ENCODE data around the gene OR5B17. TPM values are rescaled to one million over a fixed set of nuclear protein-coding genes. Genes with fewer than 3 reads are reported as not detected.
"Not testable (repeated sequence)": the region's sequence is repeated elsewhere in the genome, so short reads cannot be mapped to it uniquely, and the experiment has no call there.

OR5B17 gene
- total RNA-seq, result not detected in 2 replicates
- long read RNA-seq, result 0 reads

DNA sequence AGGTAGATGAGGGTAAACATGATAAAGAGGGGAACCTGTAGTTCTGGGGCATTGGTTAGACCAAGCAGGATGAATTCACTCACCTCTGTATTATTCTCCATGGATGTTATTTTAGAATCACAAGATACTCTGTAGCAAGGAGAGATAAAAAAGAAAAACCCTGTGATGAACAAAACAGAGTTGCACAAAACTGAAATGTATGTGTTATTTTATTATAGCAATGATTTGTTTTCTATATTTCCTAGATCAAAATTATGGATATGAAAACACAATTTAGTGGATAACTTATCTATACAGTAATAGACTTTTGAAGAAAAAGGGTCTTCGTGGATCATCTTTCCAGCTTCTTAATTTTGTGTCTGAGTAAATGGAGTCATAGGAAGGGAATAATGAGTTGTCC, at the start of gene OR5B17:
Gene OR5B17 (minus strand): TSS at position 101 of the 400 bp plus-strand sequence. CDS start 0 bp downstream, at position 101.
- Mint-ChIP-seq H3K4me3 (ENCODE audit: low read depth) (no peak within 1 kb of the TSS), H3K9me3 (ENCODE audit: low read depth) (no peaks in the 10 kb centered on the region), H3K36me3 (ENCODE audit: insufficient read depth) (no peaks in the 10 kb centered on the region), H3K27me3 (peaks cover 12% of the 10 kb centered on the region), H3K27ac (no peak within 1 kb of the TSS), H3K4me1 (ENCODE audit: low read depth) (peaks cover 1% of the 10 kb centered on the region)
- TF ChIP-seq, protein P1, sequence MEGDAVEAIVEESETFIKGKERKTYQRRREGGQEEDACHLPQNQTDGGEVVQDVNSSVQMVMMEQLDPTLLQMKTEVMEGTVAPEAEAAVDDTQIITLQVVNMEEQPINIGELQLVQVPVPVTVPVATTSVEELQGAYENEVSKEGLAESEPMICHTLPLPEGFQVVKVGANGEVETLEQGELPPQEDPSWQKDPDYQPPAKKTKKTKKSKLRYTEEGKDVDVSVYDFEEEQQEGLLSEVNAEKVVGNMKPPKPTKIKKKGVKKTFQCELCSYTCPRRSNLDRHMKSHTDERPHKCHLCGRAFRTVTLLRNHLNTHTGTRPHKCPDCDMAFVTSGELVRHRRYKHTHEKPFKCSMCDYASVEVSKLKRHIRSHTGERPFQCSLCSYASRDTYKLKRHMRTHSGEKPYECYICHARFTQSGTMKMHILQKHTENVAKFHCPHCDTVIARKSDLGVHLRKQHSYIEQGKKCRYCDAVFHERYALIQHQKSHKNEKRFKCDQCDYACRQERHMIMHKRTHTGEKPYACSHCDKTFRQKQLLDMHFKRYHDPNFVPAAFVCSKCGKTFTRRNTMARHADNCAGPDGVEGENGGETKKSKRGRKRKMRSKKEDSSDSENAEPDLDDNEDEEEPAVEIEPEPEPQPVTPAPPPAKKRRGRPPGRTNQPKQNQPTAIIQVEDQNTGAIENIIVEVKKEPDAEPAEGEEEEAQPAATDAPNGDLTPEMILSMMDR (IDR thresholded peaks at IDR 0.05; ENCODE audit: unreplicated experiment), result no peak
- DNase-seq (ENCODE audit: low spot score, unreplicated experiment), result no peak

DNA sequence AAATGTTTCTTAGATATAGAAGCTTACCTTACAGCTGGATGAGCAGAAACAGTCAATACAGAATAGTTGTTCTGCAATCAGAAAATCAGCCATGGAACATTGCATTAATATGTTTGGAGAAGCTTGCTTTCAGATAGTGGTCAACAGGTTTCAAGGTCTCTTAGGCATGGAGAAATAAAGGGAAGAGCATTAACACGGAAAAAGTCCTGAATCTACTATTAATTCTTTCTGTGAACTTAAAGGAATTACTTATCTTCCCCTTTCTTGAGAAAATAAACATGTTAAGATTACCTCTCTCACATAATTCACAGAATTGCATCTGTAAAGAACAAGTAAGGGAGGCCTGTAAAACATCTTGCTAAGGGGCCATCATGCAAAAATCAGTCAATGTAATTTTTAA, 47.9 kb upstream of the OR5B17 start, which contains the start of gene OR5B3:
Gene OR5B3 (minus strand): TSS at position 101 of the 400 bp plus-strand sequence. CDS start 3,465 bp downstream, outside the sequence.
- Mint-ChIP-seq H3K27ac (no peak within 1 kb of the TSS), H3K36me3 (ENCODE audit: insufficient read depth) (no peaks in the 10 kb centered on the region), H3K27me3 (no peaks in the 10 kb centered on the region), H3K4me1 (ENCODE audit: low read depth) (no peaks in the 10 kb centered on the region), H3K4me3 (ENCODE audit: low read depth) (no peak within 1 kb of the TSS), H3K9me3 (ENCODE audit: low read depth) (peaks cover 10% of the 10 kb centered on the region)
- no peak for DNase-seq (ENCODE audit: low spot score, unreplicated experiment)
- TF ChIP-seq, protein P1 (IDR thresholded peaks at IDR 0.05; ENCODE audit: unreplicated experiment), result no peak

DNA sequence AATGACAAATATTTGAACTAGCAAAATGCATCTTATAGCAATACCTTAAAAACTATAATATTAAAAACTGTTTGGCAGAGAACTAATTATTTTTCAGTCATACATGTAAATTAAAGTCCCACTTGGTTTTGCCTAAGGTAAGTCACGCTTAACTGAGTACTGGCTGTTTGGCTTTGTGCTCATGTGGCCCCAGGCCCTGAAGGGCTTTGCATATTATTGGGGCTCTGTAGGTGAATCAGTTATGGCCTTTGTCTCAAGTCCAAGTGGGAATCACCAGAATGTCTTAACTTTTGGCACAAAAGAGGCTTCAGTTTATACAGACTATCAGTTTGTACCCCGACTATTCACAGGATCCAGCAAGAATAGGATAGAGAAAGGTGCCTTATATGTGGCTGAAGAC, 40.8 kb upstream of the OR5B17 start:
- DNase-seq (ENCODE audit: low spot score, unreplicated experiment); H3K9me3 Mint-ChIP-seq (ENCODE audit: low read depth); H3K36me3 Mint-ChIP-seq (ENCODE audit: insufficient read depth); H3K27me3 Mint-ChIP-seq; H3K4me3 Mint-ChIP-seq (ENCODE audit: low read depth); H3K4me1 Mint-ChIP-seq (ENCODE audit: low read depth); H3K27ac Mint-ChIP-seq: not testable (repeated sequence)

DNA sequence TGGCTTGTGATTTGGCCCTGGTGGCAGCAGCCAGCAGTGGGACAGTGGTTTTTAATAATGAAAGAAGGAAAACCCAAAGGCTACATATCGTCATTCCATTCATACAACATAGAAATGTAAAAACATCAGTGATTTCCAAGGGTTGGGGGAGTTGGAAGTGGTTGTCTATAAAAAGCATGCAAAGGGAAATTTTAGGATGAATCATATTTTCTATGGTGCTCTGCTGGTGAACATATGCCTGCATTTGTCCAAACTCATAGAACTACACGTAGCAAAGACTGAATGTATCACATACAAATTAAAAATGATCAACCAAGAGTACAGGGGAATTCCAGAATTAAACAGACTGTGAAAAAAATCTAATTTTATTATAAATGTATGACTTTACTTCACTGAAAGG, 36.7 kb upstream of the OR5B17 start:
- Mint-ChIP-seq H3K9me3 (ENCODE audit: low read depth) (peaks cover 16% of the 10 kb centered on the region), H3K27me3 (no peaks in the 10 kb centered on the region), H3K27ac (no peak overlapping the region), H3K4me3 (ENCODE audit: low read depth) (no peak overlapping the region), H3K36me3 (ENCODE audit: insufficient read depth) (no peaks in the 10 kb centered on the region), H3K4me1 (ENCODE audit: low read depth) (peaks cover 4% of the 10 kb centered on the region)
- TF ChIP-seq, protein P1 (IDR thresholded peaks at IDR 0.05; ENCODE audit: unreplicated experiment), result no peak
- no peak for DNase-seq (ENCODE audit: low spot score, unreplicated experiment)

DNA sequence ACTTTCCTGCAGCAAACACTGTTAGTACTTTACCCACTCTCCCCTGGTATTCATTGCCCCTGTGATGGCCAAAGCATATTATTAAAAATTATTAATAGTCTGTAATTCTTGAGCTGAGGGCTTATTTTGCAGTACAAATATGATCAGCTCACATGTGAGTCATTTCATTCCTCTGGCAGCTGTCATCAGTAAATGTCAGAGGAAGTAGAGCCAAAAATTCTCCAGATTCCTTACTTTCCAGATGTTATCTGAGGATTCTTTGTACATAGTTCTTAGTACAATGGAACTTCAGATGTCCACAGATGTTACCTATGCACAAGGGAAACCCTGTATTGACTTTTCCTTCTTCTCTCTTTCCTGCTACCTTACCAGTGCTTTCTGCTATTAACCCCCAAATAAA, 35.3 kb upstream of the OR5B17 start:
- Mint-ChIP-seq H3K27ac (no peak overlapping the region), H3K4me3 (ENCODE audit: low read depth) (no peak overlapping the region), H3K9me3 (ENCODE audit: low read depth) (peaks cover 16% of the 10 kb centered on the region), H3K4me1 (ENCODE audit: low read depth) (peaks cover 4% of the 10 kb centered on the region), H3K27me3 (no peaks in the 10 kb centered on the region), H3K36me3 (ENCODE audit: insufficient read depth) (no peaks in the 10 kb centered on the region)
- TF ChIP-seq, protein P1 (IDR thresholded peaks at IDR 0.05; ENCODE audit: unreplicated experiment), result no peak
- no peak for DNase-seq (ENCODE audit: low spot score, unreplicated experiment)

DNA sequence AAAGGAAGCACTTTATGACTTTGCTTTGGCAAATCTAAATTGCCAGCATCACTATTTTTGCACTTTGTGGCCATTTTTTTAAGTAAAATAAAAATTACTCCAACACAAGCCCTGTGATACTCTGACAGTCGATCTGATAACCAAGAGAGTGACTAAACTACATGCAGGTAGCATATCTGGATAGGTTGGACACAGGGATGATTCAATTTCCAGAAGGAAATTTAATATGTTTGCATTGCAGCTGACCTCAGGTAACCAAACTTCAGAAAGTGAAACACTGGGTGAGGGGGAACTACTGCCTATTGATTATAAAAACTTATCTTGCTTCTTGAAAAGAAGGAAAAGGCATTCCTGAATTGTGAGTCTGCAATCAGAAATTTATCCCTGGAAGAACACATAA, 33.9 kb upstream of the OR5B17 start:
- DNase-seq (ENCODE audit: low spot score, unreplicated experiment), result no peak
- no peaks in the 10 kb centered on the region for H3K36me3 Mint-ChIP-seq (ENCODE audit: insufficient read depth)
- H3K4me1 Mint-ChIP-seq (ENCODE audit: low read depth), result peaks cover 4% of the 10 kb centered on the region
- TF ChIP-seq, protein P1 (IDR thresholded peaks at IDR 0.05; ENCODE audit: unreplicated experiment), result no peak
- H3K4me3 Mint-ChIP-seq (ENCODE audit: low read depth), result no peak overlapping the region
- no peaks in the 10 kb centered on the region for H3K27me3 Mint-ChIP-seq
- H3K27ac Mint-ChIP-seq, result no peak overlapping the region
- peaks cover 16% of the 10 kb centered on the region for H3K9me3 Mint-ChIP-seq (ENCODE audit: low read depth)
